ENCODE data around the gene ARFGAP2. TPM values are rescaled to one million over a fixed set of nuclear protein-coding genes. Genes with fewer than 3 reads are reported as not detected.

The ARFGAP2 gene
- polyA plus RNA-seq, 1 of the 3 experiments (the other 2 are of a cell fraction), result 52.5 TPM

GRCh38 chr11:47155879-47156278, 20.8 kb downstream of the ARFGAP2 start:
- H3K27me3 ChIP-seq (ENCODE audit: insufficient read depth), result no peaks in the 10 kb centered on the region
- WGBS (ENCODE audit: low lambda C conversion rate), result 92% methylated on average over 3 of the region's 4 CpGs
- ChIA-PET POLR2A (no interaction called here), CTCF (interaction anchor here (1.4 to 7.3 kb wide), 5 partner anchors 13 to 262 kb away, joined by 4 to 170 read pairs (median 8); partner anchors contain the start of gene LRP4)
- H3K9ac ChIP-seq, result no peak overlapping the region
- H3K36me3 ChIP-seq (replicated peaks in 1 of 2; ENCODE audit: control insufficient read depth in 1 of 2, insufficient read depth in 2 of 2, low read length in 1 of 2), result peaks cover 0 to 13% of the 10 kb centered on the region in 2 experiments
- TF ChIP-seq MAX (IDR thresholded peaks at IDR 0.05; ENCODE audit: low read depth) (no peak), SIN3A (IDR thresholded peaks at IDR 0.05; ENCODE audit: borderline replicate concordance, low read depth, low read length) (no peak), RAD21 (IDR thresholded peaks at IDR 0.05; ENCODE audit: low read length) (no peak), GATA2 (CRISPR knock-in tag; IDR thresholded peaks at IDR 0.05) (no peak), MEF2A (IDR thresholded peaks at IDR 0.05; ENCODE audit: borderline replicate concordance, low read depth) (no peak), CTCF (IDR thresholded peaks at IDR 0.05) (no peak)
- no peak overlapping the region for H2AFZ ChIP-seq (ENCODE audit: low read depth)
- no peaks in the 10 kb centered on the region for H3K9me2 ChIP-seq
- H3K9me3 ChIP-seq, result no peaks in the 10 kb centered on the region
- H3K4me1 ChIP-seq (ENCODE audit: control insufficient read depth in 1 of 2, insufficient read depth in 2 of 2, low read depth in 1 of 2, low read length in 1 of 2), result peaks cover 11 to 20% of the 10 kb centered on the region in 2 experiments; a peak in 2 of 4 replicates
- no peak overlapping the region for H3K4me3 ChIP-seq (ENCODE audit: low read depth in 2 of 2, low read length in 1 of 2)
- DNase-seq, result no peak
- no peaks in the 10 kb centered on the region for H3K79me2 ChIP-seq (ENCODE audit: insufficient read depth)
- H3K27ac ChIP-seq (ENCODE audit: low read depth in 2 of 2, low read length in 1 of 2), result no peak overlapping the region
- no peaks in the 10 kb centered on the region; the same call in 1 of the 2 replicates for H4K20me1 ChIP-seq (ENCODE audit: insufficient read depth)
- H3K4me2 ChIP-seq, result no peak overlapping the region
- peaks cover 23% of the 10 kb centered on the region for H3F3A ChIP-seq (replicated peaks; ENCODE audit: insufficient read depth)

GRCh38 chr11:47154616-47155570, 21.8 kb downstream of the ARFGAP2 start:
- Histone ChIP-seq H3K27ac (ENCODE audit: low read depth in 2 of 2, low read length in 1 of 2) (peak overlapping the region in 1 of 2 experiments; percentile 49; a peak in 2 of 4 replicates), H4K20me1 (ENCODE audit: insufficient read depth) (no peaks in the 10 kb centered on the region; the same call in 1 of the 2 replicates), H3K4me1 (ENCODE audit: control insufficient read depth in 1 of 2, insufficient read depth in 2 of 2, low read depth in 1 of 2, low read length in 1 of 2) (peaks cover 11 to 20% of the 10 kb centered on the region in 2 experiments; a peak in 2 of 4 replicates), H3K27me3 (ENCODE audit: insufficient read depth) (no peaks in the 10 kb centered on the region), H3K9ac (no peak overlapping the region), H3F3A (replicated peaks; ENCODE audit: insufficient read depth) (peaks cover 19% of the 10 kb centered on the region), H3K9me3 (no peaks in the 10 kb centered on the region), H3K36me3 (replicated peaks in 1 of 2; ENCODE audit: control insufficient read depth in 1 of 2, insufficient read depth in 2 of 2, low read length in 1 of 2) (peaks cover 0 to 13% of the 10 kb centered on the region in 2 experiments), H3K4me2 (no peak overlapping the region), H3K9me2 (no peaks in the 10 kb centered on the region), H3K4me3 (ENCODE audit: low read depth in 2 of 2, low read length in 1 of 2) (no peak overlapping the region), H3K79me2 (ENCODE audit: insufficient read depth) (no peaks in the 10 kb centered on the region), H2AFZ (ENCODE audit: low read depth) (no peak overlapping the region)
- DNase-seq, result no peak
- ChIA-PET POLR2A (no interaction called here), CTCF (interaction anchor here (0.5 to 7.3 kb wide), 10 partner anchors 9 to 345 kb away, joined by 3 to 170 read pairs (median 8); partner anchors contain the start of gene LRP4)
- TF ChIP-seq REST (IDR thresholded peaks at IDR 0.05; ENCODE audit: low read depth, low read length) (no peak), RAD21 (IDR thresholded peaks at IDR 0.05; ENCODE audit: low read length) (no peak)
- 90% methylated on average over 18 of the region's 18 CpGs for WGBS (ENCODE audit: low lambda C conversion rate)

Measured in SK-N-SH (cell line).